C4-2B (cell line): ENCODE measurements around the gene INSRR.

Experiments
- H3K27ac ChIP-seq: fragments of 450-650 bp; 2 replicates; pipeline ENCODE4 v1.5.1; 2017
- CTCF ChIP-seq: fragments of 450-650 bp; conservative IDR thresholded peaks from 2 replicates; pipeline ENCODE4 v1.5.1; 2017; ENCODE audit warnings: mild to moderate bottlenecking
- ZFX ChIP-seq: fragments of 450-650 bp; IDR thresholded peaks from 2 replicates; pipeline ENCODE4 v1.6.1; 2017

The INSRR gene

GRCh38 chr1:156848461-156849150, 10.3 kb downstream of the INSRR start:
- H3K27ac ChIP-seq, result no peak overlapping the region
- no peak for TF ChIP-seq ZFX
- no peak for TF ChIP-seq CTCF

GRCh38 chr1:156847591-156848460, 11.1 kb downstream of the INSRR start:
- TF ChIP-seq CTCF (no peak), ZFX (no peak)
- no peak overlapping the region for H3K27ac ChIP-seq

GRCh38 chr1:156846643-156847042, 12.3 kb downstream of the INSRR start:
- H3K27ac ChIP-seq, result no peak overlapping the region
- TF ChIP-seq ZFX (no peak), CTCF (no peak)

- TF ChIP-seq ZFX (no peak), CTCF (no peak)
- H3K27ac ChIP-seq, result no peak overlapping the region
These were observed 12.9 kb downstream of the INSRR start for GRCh38 chr1:156845953-156846545.

- no peak overlapping the region for H3K27ac ChIP-seq
- TF ChIP-seq CTCF, result no peak
- no peak for TF ChIP-seq ZFX
These were observed 13.6 kb downstream of the INSRR start for GRCh38 chr1:156845055-156845952.

- TF ChIP-seq ZFX (no peak), CTCF (no peak)
- H3K27ac ChIP-seq, result no peak overlapping the region
These were observed 14.3 kb downstream of the INSRR start for GRCh38 chr1:156844638-156845037.
